T1000 (cell line): ENCODE results near the gene WTAP.
"Not testable (repeated sequence)": the region's sequence is repeated elsewhere in the genome, so short reads cannot be mapped to it uniquely, and the experiment has no call there.

Source experiments
- DNase-seq: peaks from one replicate; lab custom pipeline; 2025; ENCODE audit warnings: mixed read lengths; lab: John Stamatoyannopoulos, UW

The WTAP gene

GRCh38 chr6:159693894-159694545, 33.3 kb upstream of the WTAP start:
- DNase-seq = no peak

DNA sequence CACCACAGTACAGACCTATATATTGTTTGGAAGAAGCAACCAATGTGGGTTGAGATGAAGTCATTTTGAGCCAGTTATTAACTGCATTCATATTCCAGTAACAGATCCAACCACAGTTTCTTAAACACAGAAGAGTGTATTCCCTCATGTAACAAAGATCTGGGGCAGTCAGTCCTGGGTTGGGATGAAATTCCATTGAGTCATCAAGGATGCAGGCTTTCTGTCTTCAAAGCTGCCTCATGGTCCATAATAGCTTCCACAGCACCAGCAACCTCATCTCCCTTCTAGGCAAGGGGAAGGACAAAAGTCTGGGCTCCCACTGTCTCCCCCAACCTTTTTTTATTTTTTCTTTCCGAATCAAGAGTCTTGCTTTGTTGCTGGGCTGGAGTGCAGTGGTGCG, 31.3 kb upstream of the WTAP start:
- DNase-seq = no peak

DNA sequence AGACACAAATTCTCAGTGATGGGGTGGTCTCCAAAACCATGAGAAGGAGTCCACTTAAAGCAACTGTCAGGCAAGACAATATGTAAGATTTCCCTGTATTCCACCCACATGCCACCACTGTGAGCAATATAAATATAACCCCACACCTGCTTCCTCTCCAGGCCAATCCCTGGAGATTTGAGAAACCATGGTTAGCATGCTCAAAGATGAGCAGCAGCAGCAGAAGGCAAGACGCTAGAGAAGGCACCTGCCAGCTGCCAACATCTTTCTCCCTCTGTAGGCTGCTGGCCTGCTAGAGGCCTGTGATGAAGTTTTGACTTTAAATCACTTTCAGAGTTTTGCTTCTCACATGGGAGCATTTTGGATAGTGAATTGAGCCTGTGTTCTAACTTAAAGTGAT, 26.3 kb upstream of the WTAP start:
- DNase-seq = no peak

- DNase-seq = no peak
These were observed 25.8 kb upstream of the WTAP start for GRCh38 chr6:159701413-159701999.

DNA sequence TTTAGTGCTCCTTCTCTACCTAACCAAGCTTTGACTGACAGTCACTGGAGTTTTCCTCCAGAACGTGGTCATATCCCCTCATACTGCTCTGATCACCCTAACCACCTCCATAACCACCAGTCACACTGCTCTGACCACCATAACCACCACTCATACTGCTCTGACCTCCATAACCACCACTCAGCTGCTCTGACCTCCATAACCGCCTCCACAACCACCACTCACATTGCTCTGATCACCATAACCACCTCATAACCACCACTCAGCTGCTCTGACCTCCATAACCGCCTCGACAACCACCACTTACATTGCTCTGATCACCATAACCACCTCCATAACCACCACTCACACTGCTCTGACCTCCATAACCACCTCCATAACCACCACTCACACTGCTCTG, 16.7 kb upstream of the WTAP start:
- not testable (repeated sequence) for DNase-seq

- not testable (repeated sequence) for DNase-seq
These were observed 14.9 kb upstream of the WTAP start for GRCh38 chr6:159712389-159712788.

DNA sequence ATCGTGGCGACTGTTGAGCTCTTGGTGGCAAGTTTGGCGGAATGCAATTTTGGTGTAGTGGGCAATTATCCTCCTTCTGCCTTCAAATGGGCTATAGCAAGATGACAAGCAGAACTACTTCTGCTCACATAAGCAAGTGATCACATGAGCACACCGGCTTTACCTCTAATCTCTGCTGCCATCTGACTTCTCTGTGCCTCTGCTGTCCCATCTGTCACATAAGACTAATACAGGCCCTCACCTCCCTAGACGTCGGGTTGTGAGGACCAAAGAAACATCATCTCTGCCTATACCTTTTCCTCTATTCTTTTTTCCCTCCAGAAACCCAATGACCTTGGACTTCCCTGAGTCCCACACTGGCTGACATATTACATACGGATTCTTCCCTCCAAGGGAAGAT, 13.3 kb upstream of the WTAP start:
- no peak for DNase-seq

- no peak for DNase-seq
These were observed 12.9 kb upstream of the WTAP start for GRCh38 chr6:159714404-159714803.

DNA sequence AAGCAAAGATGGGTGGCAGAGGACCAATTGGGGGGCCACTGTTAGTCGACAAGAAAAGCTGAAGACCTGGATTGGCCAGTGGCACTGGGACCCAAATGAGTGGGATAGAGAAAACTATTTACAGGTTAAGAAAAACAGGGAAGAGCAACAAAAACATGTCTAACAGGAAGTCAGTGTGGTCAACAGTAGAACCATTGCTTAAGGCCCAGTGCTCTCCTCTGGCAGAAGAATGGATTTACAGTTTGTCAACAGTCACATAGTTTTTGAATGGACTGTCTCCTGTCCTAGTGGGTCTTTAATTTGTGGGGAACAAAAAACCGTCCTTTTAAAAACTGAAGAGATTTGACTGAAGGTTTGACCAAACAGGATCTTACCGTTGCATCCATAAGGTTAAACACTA, 12.1 kb upstream of the WTAP start:
- no peak for DNase-seq

- no peak for DNase-seq
These were observed 11.7 kb upstream of the WTAP start for GRCh38 chr6:159715605-159716004.

- no peak for DNase-seq
These were observed 10.8 kb upstream of the WTAP start for GRCh38 chr6:159716247-159717096.

- no peak for DNase-seq
These were observed 8.7 kb upstream of the WTAP start for GRCh38 chr6:159718634-159719033.

DNA sequence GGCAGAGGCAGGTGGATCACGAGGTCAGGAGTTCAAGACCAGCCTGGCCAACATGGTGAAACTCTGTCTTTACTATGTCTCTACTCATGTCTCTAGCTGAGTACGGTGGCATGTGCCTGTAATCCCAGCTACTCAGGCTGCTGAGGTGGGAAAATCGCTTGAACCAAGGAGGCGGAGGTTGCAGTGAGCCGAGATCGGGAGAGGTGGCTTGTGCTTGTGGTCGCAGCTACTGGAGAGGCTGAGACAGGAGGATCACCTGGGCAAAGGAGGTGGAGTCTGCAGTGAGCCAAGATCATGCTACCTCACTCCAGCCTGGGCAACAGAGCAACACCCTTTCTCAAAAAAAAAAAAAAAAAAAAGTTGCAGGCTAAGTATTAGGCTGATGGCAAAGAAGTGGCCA, 8.0 kb upstream of the WTAP start:
- no peak for DNase-seq

DNA sequence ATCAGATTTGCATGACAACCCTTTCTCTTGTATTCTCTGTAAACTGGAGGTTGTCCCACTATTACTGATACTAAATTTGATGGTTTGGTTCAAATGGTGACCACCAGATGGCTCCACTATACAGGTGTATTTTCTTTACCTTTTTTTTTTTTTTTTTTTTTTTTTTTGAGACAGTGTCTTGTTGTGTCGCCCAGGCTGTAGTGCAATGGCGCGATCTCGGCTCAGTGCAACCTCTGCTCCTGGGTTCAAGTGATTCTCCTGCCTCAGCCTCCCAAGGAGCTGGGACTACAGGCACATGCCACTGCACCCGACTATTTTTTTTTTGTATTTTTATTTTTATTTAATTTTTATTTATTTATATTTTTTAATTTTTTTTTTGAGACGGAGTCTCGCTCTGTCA, 6.6 kb upstream of the WTAP start:
- no peak for DNase-seq

DNA sequence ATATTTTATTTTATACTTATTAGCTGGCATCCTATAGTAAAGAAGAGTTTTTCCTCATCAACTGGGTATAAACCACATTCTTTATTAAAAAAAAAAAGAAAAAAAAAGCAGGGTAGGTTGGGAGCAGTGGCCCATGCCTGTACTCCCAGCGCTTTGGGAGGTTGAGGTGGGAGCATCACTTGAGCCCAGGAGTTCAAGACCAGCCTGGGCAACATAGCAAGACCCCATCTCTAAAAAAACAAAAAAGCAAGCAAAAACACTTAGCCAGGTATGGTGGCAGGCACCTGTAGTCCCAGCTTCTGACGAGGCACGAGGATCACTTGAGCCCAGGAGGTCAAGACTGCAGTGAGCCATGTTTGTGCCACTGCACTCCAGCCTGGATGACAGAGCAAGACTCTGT, 5.3 kb upstream of the WTAP start:
- not testable (repeated sequence) for DNase-seq

- DNase-seq = no peak
These were observed 4.7 kb upstream of the WTAP start for GRCh38 chr6:159722655-159723054.

DNA sequence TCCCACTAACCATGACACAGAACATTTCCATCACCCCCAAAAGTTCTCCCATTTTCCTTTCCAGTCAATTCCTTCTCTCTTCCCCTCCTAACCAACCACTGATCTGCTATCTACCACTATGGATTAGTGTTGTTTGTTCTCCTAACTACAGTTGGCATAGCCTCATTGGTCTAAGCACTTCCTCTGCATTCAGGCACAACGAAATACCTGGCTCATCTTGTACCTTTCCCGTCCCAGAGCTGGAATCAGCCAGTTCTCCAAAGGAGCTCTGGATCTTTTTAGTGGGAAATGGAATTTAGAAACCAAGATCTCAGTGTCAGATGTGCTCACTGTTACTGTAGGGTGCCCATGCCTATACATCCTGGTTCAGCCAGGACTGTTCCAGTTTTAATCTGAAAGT, 4.0 kb upstream of the WTAP start:
- DNase-seq = no peak

DNA sequence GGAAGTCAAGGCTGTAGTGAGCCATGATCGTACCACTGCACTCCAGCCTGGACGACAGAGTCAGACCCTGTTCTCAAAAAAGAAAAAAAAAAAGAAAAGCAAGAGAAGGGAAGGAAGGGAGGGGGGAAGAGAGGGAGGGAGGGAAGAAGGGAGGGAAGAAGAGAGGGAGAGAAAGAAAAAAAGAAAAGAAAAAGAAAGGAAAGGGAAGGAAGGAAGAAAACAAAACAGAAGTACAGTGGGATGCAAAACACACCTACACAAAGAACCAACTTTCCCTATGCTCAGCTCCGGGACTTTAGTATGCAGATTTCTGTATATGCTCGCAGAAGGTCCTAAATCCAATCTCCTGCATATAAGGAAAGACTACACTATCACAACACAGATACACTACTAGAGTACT, 2.5 kb upstream of the WTAP start:
- no peak for DNase-seq

DNA sequence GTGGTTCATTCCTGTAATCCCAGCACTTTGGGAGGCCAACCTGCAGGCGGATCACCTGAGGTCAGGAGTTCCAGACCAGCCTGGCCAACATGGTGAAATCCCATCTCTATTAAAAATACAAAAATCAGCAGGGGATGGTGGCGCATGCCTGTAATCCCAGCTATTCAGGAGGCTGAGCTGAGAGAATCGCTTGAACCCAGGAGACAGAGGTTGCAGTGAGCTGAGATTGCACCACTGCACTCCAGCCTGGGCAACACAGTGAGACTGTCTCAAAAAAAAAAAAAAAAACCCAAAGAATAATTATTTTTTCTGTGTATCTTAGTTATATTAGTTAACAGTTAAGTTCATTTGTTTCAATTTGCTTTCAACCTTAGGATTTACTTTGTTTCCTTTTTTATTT, 2.1 kb upstream of the WTAP start:
- not testable (repeated sequence) for DNase-seq

GRCh38 chr6:159726255-159726917, 920 bp upstream of the WTAP start:
- no peak for DNase-seq

GRCh38 chr6:159727717-159728445, 575 bp downstream of the WTAP start:
- DNase-seq = no peak

DNA sequence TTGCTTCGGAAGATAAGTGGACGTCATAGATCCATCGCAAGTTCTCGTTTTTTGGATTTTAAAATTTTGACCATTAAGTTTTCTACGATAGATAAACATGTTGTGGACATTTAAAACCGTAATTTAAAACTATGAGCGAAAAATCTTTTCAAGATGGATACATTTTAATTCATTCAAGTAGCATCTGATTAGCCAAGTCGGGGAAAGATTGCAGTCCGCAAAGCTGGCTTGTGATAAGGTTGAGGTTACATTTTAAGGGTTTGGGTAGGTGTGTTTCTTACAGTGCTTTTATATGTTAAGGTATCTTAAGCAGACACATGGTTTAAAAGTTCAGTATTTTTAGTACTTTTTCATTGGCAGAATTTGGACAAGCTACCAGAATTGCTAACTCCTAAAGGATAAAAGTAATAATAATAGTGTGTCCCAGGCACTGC, 1.2 kb downstream of the WTAP start:
- no peak for DNase-seq
